Measurements from ENCODE around the gene PKDREJ.

GRCh38 chr22:46287873-46288751, 25.0 kb upstream of the PKDREJ start:
- TF ChIP-seq CTCF (conservative IDR thresholded peaks at IDR 0.05; ENCODE audit: low read depth in 2 of 2) (no peak), EZH2 (IDR thresholded peaks at IDR 0.05; ENCODE audit: low read depth, unreplicated experiment) (no peak), EZH2phosphoT487 (IDR thresholded peaks at IDR 0.05; ENCODE audit: unreplicated experiment) (no peak), POLR2AphosphoS5 (IDR thresholded peaks at IDR 0.05; ENCODE audit: low read depth) (no peak), CREB1 (CRISPR knock-in tag; IDR thresholded peaks at IDR 0.05; ENCODE audit: low read depth) (no peak), JUNB (IDR thresholded peaks at IDR 0.05; ENCODE audit: unreplicated experiment) (no peak), REST (IDR thresholded peaks at IDR 0.05; ENCODE audit: unreplicated experiment) (no peak)
- TF ChIP-seq, protein P1, sequence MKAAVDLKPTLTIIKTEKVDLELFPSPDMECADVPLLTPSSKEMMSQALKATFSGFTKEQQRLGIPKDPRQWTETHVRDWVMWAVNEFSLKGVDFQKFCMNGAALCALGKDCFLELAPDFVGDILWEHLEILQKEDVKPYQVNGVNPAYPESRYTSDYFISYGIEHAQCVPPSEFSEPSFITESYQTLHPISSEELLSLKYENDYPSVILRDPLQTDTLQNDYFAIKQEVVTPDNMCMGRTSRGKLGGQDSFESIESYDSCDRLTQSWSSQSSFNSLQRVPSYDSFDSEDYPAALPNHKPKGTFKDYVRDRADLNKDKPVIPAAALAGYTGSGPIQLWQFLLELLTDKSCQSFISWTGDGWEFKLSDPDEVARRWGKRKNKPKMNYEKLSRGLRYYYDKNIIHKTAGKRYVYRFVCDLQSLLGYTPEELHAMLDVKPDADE (IDR thresholded peaks at IDR 0.05), result no peak

Data from GM23338 (cell line).